Gastrocnemius medialis (tissue), 4 donors: ENCODE measurements around the gene WDFY4.

Experiments
- POLR2A ChIP-seq, 2 donors: fragments of 450-650 bp; IDR thresholded peaks; one replicate each; pipeline ENCODE4 v1.6.1; 2017; ENCODE audit warnings: antibody characterized with exemption in 2 of 2, mild to moderate bottlenecking in 2 of 2, moderate library complexity in 2 of 2
- TF ChIP-seq, protein P1 (sequence below), 5 experiments: fragments of 450-650 bp in 3 of 5; fragments of 200-600 bp in 2 of 5; sonication (generic) in 2 of 5; IDR thresholded peaks in 4 of 5; conservative IDR thresholded peaks in 1 of 5; 1 replicate in 4 of 5; 2 replicates in 1 of 5; pipeline ENCODE4 v1.5.1; 2016 to 2019; ENCODE audit warnings: antibody characterized with exemption in 5 of 5, mild to moderate bottlenecking in 3 of 5, moderate library complexity in 3 of 5

DNA sequence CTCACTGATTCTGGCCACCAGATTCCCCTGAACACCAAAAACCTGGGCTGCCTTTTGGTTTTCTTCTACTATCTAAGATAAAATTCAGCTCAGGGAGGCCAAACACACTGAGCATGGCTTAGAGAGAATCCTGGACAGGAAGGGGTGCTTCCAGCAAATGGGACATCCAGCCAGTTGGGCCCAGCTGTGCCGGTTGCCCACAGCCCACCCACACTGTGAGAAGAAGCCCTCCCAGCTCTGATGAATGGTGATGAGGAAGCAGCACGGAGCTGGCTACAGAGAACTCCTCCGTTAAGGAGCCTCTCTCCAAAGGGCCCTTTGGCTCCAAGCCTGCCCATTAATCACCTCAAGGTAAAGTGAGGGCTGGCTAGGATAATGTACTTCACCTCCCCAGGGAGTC lies 239.1 kb downstream of the WDFY4 start:
- TF ChIP-seq, protein P1, sequence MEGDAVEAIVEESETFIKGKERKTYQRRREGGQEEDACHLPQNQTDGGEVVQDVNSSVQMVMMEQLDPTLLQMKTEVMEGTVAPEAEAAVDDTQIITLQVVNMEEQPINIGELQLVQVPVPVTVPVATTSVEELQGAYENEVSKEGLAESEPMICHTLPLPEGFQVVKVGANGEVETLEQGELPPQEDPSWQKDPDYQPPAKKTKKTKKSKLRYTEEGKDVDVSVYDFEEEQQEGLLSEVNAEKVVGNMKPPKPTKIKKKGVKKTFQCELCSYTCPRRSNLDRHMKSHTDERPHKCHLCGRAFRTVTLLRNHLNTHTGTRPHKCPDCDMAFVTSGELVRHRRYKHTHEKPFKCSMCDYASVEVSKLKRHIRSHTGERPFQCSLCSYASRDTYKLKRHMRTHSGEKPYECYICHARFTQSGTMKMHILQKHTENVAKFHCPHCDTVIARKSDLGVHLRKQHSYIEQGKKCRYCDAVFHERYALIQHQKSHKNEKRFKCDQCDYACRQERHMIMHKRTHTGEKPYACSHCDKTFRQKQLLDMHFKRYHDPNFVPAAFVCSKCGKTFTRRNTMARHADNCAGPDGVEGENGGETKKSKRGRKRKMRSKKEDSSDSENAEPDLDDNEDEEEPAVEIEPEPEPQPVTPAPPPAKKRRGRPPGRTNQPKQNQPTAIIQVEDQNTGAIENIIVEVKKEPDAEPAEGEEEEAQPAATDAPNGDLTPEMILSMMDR (IDR thresholded peaks at IDR 0.05 in 4 of 5, conservative IDR thresholded peaks at IDR 0.05 in 1 of 5): no peak
- no peak for TF ChIP-seq POLR2A (IDR thresholded peaks at IDR 0.05)
